GOT3 (cell line): ENCODE measurements around the gene B4GALNT4.
"Not testable (repeated sequence)": the region's sequence is repeated elsewhere in the genome, so short reads cannot be mapped to it uniquely, and the experiment has no call there.

Experiments
- DNase-seq: peaks from one replicate; lab custom pipeline; 2025; ENCODE audit warnings: mixed read lengths; lab: John Stamatoyannopoulos, UW

The B4GALNT4 gene

GRCh38 chr11:376531-377173, 7.4 kb downstream of the B4GALNT4 start:
- DNase-seq: no peak

- no peak for DNase-seq
These were observed 8.0 kb downstream of the B4GALNT4 start for GRCh38 chr11:377174-377865.

- DNase-seq: no peak
These were observed 8.7 kb downstream of the B4GALNT4 start for GRCh38 chr11:377883-378500.

GRCh38 chr11:379205-380094, 10.2 kb downstream of the B4GALNT4 start:
- DNase-seq: no peak

- DNase-seq: no peak
These were observed 10.8 kb downstream of the B4GALNT4 start for GRCh38 chr11:380095-380480.

- DNase-seq: no peak
These were observed 11.2 kb downstream of the B4GALNT4 start for GRCh38 chr11:380491-380890.

- no peak for DNase-seq
These were observed 11.7 kb downstream of the B4GALNT4 start for GRCh38 chr11:380996-381395.

GRCh38 chr11:381501-382072, 12.3 kb downstream of the B4GALNT4 start:
- DNase-seq: no peak

GRCh38 chr11:382081-382629, 12.9 kb downstream of the B4GALNT4 start:
- DNase-seq: no peak

GRCh38 chr11:383431-383830, 14.1 kb downstream of the B4GALNT4 start:
- no peak for DNase-seq

- DNase-seq: no peak
These were observed 15.2 kb downstream of the B4GALNT4 start for GRCh38 chr11:384511-384910.

GRCh38 chr11:385594-386351, 16.5 kb downstream of the B4GALNT4 start:
- no peak for DNase-seq

GRCh38 chr11:386483-386882, 17.2 kb downstream of the B4GALNT4 start:
- no peak for DNase-seq

- no peak for DNase-seq
These were observed 18.0 kb downstream of the B4GALNT4 start for GRCh38 chr11:387193-387793.

GRCh38 chr11:389369-389768, 20.1 kb downstream of the B4GALNT4 start:
- not testable (repeated sequence) for DNase-seq

GRCh38 chr11:390175-390574, 20.9 kb downstream of the B4GALNT4 start:
- no peak for DNase-seq

- DNase-seq: no peak
These were observed 22.1 kb downstream of the B4GALNT4 start for GRCh38 chr11:391117-392017.

GRCh38 chr11:392102-392777, 22.9 kb downstream of the B4GALNT4 start:
- no peak for DNase-seq
